ENCODE data around the gene APEX1. TPM values are rescaled to one million over a fixed set of nuclear protein-coding genes. Genes with fewer than 3 reads are reported as not detected.
A peak's percentile ranks its signal among the peaks of the same experiment; 100 is the strongest.
"Not testable (repeated sequence)": the region's sequence is repeated elsewhere in the genome, so short reads cannot be mapped to it uniquely, and the experiment has no call there.

Gene APEX1
- total RNA-seq, 6 experiments from 2014 or later: 50.2 to 87.0 (median 59.8) TPM

DNA sequence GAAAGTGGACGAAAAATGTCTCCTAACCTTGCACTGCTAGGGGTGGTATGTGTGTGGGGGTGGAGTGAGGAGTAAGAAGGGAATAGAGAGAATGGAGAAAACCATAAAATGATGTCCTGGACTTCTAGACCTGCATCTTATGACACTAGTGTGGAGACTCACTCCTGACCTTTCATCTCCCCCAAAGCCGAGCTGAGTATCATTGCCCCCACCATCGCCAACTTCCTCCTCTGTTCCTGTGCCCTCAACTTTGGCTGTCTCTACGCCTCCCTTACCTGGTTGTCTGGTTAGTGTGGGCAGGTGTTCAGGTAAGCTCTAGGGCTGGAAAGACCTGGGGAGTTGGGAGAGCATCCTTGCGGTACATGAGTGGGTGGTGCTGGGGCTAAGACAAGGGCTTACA lies 14.6 kb upstream of the APEX1 start:
- Histone ChIP-seq H3K9me3 (no peaks in the 10 kb centered on the region), H3K27me3 (no peaks in the 10 kb centered on the region), H3K4me3 (no peak overlapping the region), H3K4me1 (no peaks in the 10 kb centered on the region), H3K27ac (no peak overlapping the region), H3K36me3 (no peaks in the 10 kb centered on the region)
- TF ChIP-seq, protein P1, sequence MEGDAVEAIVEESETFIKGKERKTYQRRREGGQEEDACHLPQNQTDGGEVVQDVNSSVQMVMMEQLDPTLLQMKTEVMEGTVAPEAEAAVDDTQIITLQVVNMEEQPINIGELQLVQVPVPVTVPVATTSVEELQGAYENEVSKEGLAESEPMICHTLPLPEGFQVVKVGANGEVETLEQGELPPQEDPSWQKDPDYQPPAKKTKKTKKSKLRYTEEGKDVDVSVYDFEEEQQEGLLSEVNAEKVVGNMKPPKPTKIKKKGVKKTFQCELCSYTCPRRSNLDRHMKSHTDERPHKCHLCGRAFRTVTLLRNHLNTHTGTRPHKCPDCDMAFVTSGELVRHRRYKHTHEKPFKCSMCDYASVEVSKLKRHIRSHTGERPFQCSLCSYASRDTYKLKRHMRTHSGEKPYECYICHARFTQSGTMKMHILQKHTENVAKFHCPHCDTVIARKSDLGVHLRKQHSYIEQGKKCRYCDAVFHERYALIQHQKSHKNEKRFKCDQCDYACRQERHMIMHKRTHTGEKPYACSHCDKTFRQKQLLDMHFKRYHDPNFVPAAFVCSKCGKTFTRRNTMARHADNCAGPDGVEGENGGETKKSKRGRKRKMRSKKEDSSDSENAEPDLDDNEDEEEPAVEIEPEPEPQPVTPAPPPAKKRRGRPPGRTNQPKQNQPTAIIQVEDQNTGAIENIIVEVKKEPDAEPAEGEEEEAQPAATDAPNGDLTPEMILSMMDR (IDR thresholded peaks at IDR 0.05): no peak
- no peak for TF ChIP-seq POLR2A (IDR thresholded peaks at IDR 0.05)
- 78% methylated on average over 5 of the region's 5 CpGs for WGBS (ENCODE audit: insufficient coverage, low coverage, low lambda C conversion rate, missing lambda C conversion rate)
- ATAC-seq: no peak
- no peak for DNase-seq
- intact Hi-C loops (cut with DNase I): no loop called here

DNA sequence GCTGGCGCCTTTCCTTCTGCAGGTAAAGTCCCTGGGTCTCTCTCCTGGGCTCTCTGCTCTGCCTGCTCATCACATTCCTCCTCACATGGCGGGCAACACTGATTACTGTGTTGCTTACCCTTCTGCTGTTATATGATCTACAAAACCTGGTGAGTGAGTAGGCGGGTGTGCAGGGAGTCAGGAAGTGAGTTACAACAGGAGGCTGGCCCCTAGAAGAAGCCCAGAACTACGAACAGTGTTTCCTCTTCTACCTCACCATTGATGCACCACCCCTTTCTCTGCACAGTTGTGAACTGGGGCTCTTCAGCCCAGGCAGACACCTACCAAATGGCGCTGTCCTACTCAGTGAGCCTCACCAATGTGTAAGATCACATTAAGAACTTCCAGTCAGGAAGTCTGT lies 14.1 kb upstream of the APEX1 start:
- Histone ChIP-seq H3K27ac (no peak overlapping the region), H3K4me1 (no peaks in the 10 kb centered on the region), H3K4me3 (no peak overlapping the region), H3K9me3 (no peaks in the 10 kb centered on the region), H3K27me3 (no peaks in the 10 kb centered on the region), H3K36me3 (peaks cover 0 to 2% (median 0%) of the 10 kb centered on the region in 4 donors)
- intact Hi-C loops (cut with DNase I): no loop called here
- DNase-seq (no peak), ATAC-seq (peak in 2 of 4 donors; percentile 15 to 21)
- 46% methylated on average over 4 of the region's 5 CpGs for WGBS (ENCODE audit: insufficient coverage, low coverage, low lambda C conversion rate, missing lambda C conversion rate)
- TF ChIP-seq, protein P1 (IDR thresholded peaks at IDR 0.05): no peak
- TF ChIP-seq POLR2A (IDR thresholded peaks at IDR 0.05): no peak

- H3K27ac ChIP-seq: no peak overlapping the region
- WGBS (ENCODE audit: insufficient coverage, low coverage, low lambda C conversion rate, missing lambda C conversion rate): 77% methylated on average over 2 of the region's 2 CpGs
Measured at GRCh38 chr14:20441461-20441860, 13.6 kb upstream of the APEX1 start.

GRCh38 chr14:20443650-20444049 lies 11.4 kb upstream of the APEX1 start:
- H3K27ac ChIP-seq, ATAC-seq: not testable (repeated sequence)

More at GRCh38 chr14:20441461-20441860, 13.6 kb upstream of the APEX1 start:
- intact Hi-C loops (cut with DNase I): no loop called here
- DNase-seq (no peak), ATAC-seq (peak in 1 of 4 donors; percentile 20)
- TF ChIP-seq POLR2A (IDR thresholded peaks at IDR 0.05): no peak
- TF ChIP-seq, protein P1 (IDR thresholded peaks at IDR 0.05): no peak
- peaks cover 0 to 8% (median 3%) of the 10 kb centered on the region in 4 donors for H3K36me3 ChIP-seq
- H3K4me1 ChIP-seq: no peaks in the 10 kb centered on the region
- H3K27me3 ChIP-seq: no peaks in the 10 kb centered on the region
- H3K9me3 ChIP-seq: no peaks in the 10 kb centered on the region
- H3K4me3 ChIP-seq: no peak overlapping the region

DNA sequence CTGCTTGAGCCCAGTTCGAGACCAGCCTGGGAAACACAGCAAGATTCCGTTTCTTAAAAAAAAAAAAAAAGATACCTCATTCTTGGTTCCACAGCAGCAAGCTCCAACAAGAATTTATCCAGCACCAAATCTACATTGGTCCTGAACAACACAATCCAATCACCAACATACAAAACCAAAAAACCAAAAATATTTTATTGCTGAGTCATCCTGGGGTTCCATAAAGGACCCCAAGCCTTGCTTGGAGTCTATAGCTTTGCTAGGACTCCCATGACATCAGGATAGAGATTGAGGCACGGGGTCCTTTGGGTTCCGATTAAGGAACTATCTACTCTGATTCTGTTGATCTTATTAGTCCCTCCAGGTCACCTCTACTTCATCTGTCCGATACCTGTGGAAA lies 8.1 kb upstream of the APEX1 start:
- Histone ChIP-seq H3K36me3 (peaks cover 0 to 60% (median 30%) of the 10 kb centered on the region in 4 donors), H3K4me1 (no peaks in the 10 kb centered on the region), H3K4me3 (no peak overlapping the region), H3K9me3 (no peaks in the 10 kb centered on the region), H3K27ac (no peak overlapping the region), H3K27me3 (no peaks in the 10 kb centered on the region)
- intact Hi-C loops (cut with DNase I): no loop called here
- ATAC-seq (no peak), DNase-seq (no peak)
- TF ChIP-seq, protein P1 (IDR thresholded peaks at IDR 0.05): no peak
- TF ChIP-seq POLR2A (IDR thresholded peaks at IDR 0.05): no peak
- 89% methylated on average over 5 of the region's 5 CpGs for WGBS (ENCODE audit: insufficient coverage, low coverage, low lambda C conversion rate, missing lambda C conversion rate)

More at GRCh38 chr14:20443650-20444049, 11.4 kb upstream of the APEX1 start:
- H3K4me1 ChIP-seq; intact Hi-C loops (cut with DNase I); DNase-seq; H3K4me3 ChIP-seq; H3K27me3 ChIP-seq; H3K9me3 ChIP-seq: not testable (repeated sequence)
- 50% methylated on average over 2 of the region's 4 CpGs for WGBS (ENCODE audit: insufficient coverage, low coverage, low lambda C conversion rate, missing lambda C conversion rate)
- H3K36me3 ChIP-seq: peaks cover 0 to 29% (median 17%) of the 10 kb centered on the region in 4 donors

DNA sequence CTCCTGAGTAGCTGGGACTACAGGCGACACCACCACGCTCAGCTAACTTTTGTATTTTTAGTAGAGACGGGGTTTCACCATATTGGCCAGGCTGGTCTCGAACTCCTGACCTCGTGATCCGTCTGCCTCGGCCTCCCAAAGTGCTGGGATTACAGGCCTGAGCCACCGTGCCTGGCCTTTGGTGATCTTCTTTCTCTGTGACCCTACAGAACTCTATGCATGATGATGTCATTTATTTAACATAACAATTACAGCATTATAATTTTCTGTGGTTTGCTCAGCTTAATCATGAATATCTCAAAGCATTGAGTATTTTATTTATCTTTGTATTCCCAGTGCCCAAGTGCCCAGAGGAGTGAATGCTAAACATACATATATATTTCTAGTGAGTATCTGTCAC lies 2.2 kb upstream of the APEX1 start:
- H3K27ac ChIP-seq; H3K4me3 ChIP-seq; ATAC-seq; intact Hi-C loops (cut with DNase I); H3K9me3 ChIP-seq; DNase-seq; H3K27me3 ChIP-seq: not testable (repeated sequence)
- WGBS (ENCODE audit: insufficient coverage, low coverage, low lambda C conversion rate, missing lambda C conversion rate): 89% methylated on average over 8 of the region's 8 CpGs
- Histone ChIP-seq H3K36me3 (peaks cover 0 to 60% (median 24%) of the 10 kb centered on the region in 4 donors), H3K4me1 (peaks cover 0 to 17% (median 7%) of the 10 kb centered on the region in 4 donors)

Data from right lobe of liver (tissue), 6 donors.